ENCODE results near the gene INF2.

Gene INF2

GRCh38 chr14:104641753-104642539 lies 47.5 kb upstream of the INF2 start:
- H3K36me3 ChIP-seq (ENCODE audit: insufficient read depth, low read length), result no peaks in the 10 kb centered on the region
- H3F3A ChIP-seq (ENCODE audit: insufficient read depth, low read length), result no peaks in the 10 kb centered on the region
- H4K20me1 ChIP-seq (ENCODE audit: insufficient read depth, low read length), result no peaks in the 10 kb centered on the region
- H3K9me2 ChIP-seq (ENCODE audit: low read depth, low read length), result no peaks in the 10 kb centered on the region
- TF ChIP-seq CTCF (IDR thresholded peaks at IDR 0.05; ENCODE audit: low read length), result no peak
- no peak for TF ChIP-seq EZH2 (IDR thresholded peaks at IDR 0.05; ENCODE audit: borderline replicate concordance, low read length)
- no peak overlapping the region for H3K27ac ChIP-seq (ENCODE audit: low read depth, low read length, poor library complexity, severe bottlenecking)
- H3K79me2 ChIP-seq (ENCODE audit: insufficient read depth, low read length), result no peaks in the 10 kb centered on the region
- H3K4me3 ChIP-seq (ENCODE audit: low read depth, low read length, poor library complexity, severe bottlenecking), result no peak overlapping the region
- peaks cover 30% of the 10 kb centered on the region for H3K27me3 ChIP-seq (ENCODE audit: insufficient read depth, low read length)
- no peaks in the 10 kb centered on the region for H3K9me3 ChIP-seq (ENCODE audit: low read length)
- H3K4me1 ChIP-seq (ENCODE audit: insufficient read depth, low read length, severe bottlenecking), result no peaks in the 10 kb centered on the region
- H3K4me2 ChIP-seq (ENCODE audit: low read length), result no peak overlapping the region
- no peak overlapping the region for H3K9ac ChIP-seq (ENCODE audit: low read length)
- no peak overlapping the region for H2AFZ ChIP-seq (ENCODE audit: low read length)

GRCh38 chr14:104642540-104642868 lies 46.9 kb upstream of the INF2 start:
- H3K4me2 ChIP-seq (ENCODE audit: low read length), result no peak overlapping the region

GRCh38 chr14:104643306-104643705 lies 46.1 kb upstream of the INF2 start:
- Histone ChIP-seq H3K9ac (ENCODE audit: low read length) (no peak overlapping the region), H2AFZ (ENCODE audit: low read length) (no peak overlapping the region), H3K4me3 (ENCODE audit: low read depth, low read length, poor library complexity, severe bottlenecking) (no peak overlapping the region), H3K4me2 (ENCODE audit: low read length) (no peak overlapping the region), H3K9me3 (ENCODE audit: low read length) (no peaks in the 10 kb centered on the region), H4K20me1 (ENCODE audit: insufficient read depth, low read length) (no peaks in the 10 kb centered on the region), H3F3A (ENCODE audit: insufficient read depth, low read length) (no peaks in the 10 kb centered on the region), H3K9me2 (ENCODE audit: low read depth, low read length) (no peaks in the 10 kb centered on the region), H3K79me2 (ENCODE audit: insufficient read depth, low read length) (no peaks in the 10 kb centered on the region), H3K4me1 (ENCODE audit: insufficient read depth, low read length, severe bottlenecking) (no peaks in the 10 kb centered on the region), H3K27ac (ENCODE audit: low read depth, low read length, poor library complexity, severe bottlenecking) (no peak overlapping the region), H3K27me3 (ENCODE audit: insufficient read depth, low read length) (peaks cover 26% of the 10 kb centered on the region), H3K36me3 (ENCODE audit: insufficient read depth, low read length) (no peaks in the 10 kb centered on the region)
- TF ChIP-seq CTCF (IDR thresholded peaks at IDR 0.05; ENCODE audit: low read length) (no peak), EZH2 (IDR thresholded peaks at IDR 0.05; ENCODE audit: borderline replicate concordance, low read length) (no peak)

More at GRCh38 chr14:104642540-104642868, 46.9 kb upstream of the INF2 start:
- H3K79me2 ChIP-seq (ENCODE audit: insufficient read depth, low read length), result no peaks in the 10 kb centered on the region
- no peak overlapping the region for H3K4me3 ChIP-seq (ENCODE audit: low read depth, low read length, poor library complexity, severe bottlenecking)
- peaks cover 30% of the 10 kb centered on the region for H3K27me3 ChIP-seq (ENCODE audit: insufficient read depth, low read length)
- no peak overlapping the region for H3K27ac ChIP-seq (ENCODE audit: low read depth, low read length, poor library complexity, severe bottlenecking)
- H3K9me3 ChIP-seq (ENCODE audit: low read length), result no peaks in the 10 kb centered on the region
- H3K9ac ChIP-seq (ENCODE audit: low read length), result no peak overlapping the region
- TF ChIP-seq EZH2 (IDR thresholded peaks at IDR 0.05; ENCODE audit: borderline replicate concordance, low read length) (no peak), CTCF (IDR thresholded peaks at IDR 0.05; ENCODE audit: low read length) (no peak)
- no peaks in the 10 kb centered on the region for H4K20me1 ChIP-seq (ENCODE audit: insufficient read depth, low read length)
- H3K36me3 ChIP-seq (ENCODE audit: insufficient read depth, low read length), result no peaks in the 10 kb centered on the region
- no peak overlapping the region for H2AFZ ChIP-seq (ENCODE audit: low read length)
- no peaks in the 10 kb centered on the region for H3K9me2 ChIP-seq (ENCODE audit: low read depth, low read length)
- no peaks in the 10 kb centered on the region for H3K4me1 ChIP-seq (ENCODE audit: insufficient read depth, low read length, severe bottlenecking)
- no peaks in the 10 kb centered on the region for H3F3A ChIP-seq (ENCODE audit: insufficient read depth, low read length)
